ENCODE data around the gene ZFAND4. TPM values are rescaled to one million over a fixed set of nuclear protein-coding genes. Genes with fewer than 3 reads are reported as not detected.

The ZFAND4 gene
- total and polyA plus RNA-seq, 8 donors, result 11.9 to 15.8 (median 13.9) TPM

DNA sequence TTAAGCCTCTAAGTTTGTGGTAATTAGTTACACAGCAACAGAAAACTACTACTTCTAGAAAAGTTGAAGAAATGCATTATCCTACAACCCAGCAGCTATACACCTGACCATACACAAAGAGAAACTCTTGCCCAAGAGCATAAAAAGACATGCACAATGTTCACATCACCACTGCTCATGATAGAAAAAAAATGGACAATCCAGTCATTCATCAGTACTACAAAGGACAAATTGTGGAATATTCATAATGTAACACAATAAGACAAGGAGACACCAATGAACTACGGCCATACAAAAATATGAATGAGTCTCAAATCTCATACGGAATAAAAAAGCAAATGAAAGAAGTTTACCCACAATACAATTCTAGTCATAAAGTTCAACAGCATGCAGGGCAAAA lies 87.4 kb downstream of the ZFAND4 start:
- H3K27me3 ChIP-seq, result no peaks in the 10 kb centered on the region

DNA sequence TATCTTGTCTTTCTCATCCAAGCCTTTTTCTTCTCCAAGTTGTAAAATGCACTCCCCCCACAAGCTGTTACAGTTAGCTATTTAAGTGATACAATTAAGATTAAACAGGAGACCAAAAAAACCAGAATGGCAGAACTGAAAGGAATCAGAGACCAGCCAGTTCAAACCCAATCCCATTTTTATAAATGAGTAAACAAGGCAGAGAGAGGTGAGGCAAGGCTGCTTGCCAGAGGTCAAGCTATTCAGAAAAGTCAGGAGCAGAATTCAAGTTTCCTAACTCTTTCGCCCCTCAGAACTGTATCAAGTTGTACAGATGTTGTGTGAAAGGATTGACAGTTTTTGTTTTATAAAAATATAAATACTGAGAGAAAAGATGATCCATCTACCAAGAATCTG lies 90.2 kb downstream of the ZFAND4 start:
- ATAC-seq, result no peak
- H3K9me3 ChIP-seq, result peaks cover 0 to 5% of the 10 kb centered on the region in 2 donors
- H3K27me3 ChIP-seq, result no peaks in the 10 kb centered on the region
- H3K36me3 ChIP-seq, result no peaks in the 10 kb centered on the region
- no peak for TF ChIP-seq CTCF (IDR thresholded peaks at IDR 0.05)
- no peak for DNase-seq
- intact Hi-C loops (cut with DNase I), result no loop called here
- no peak overlapping the region for H3K27ac ChIP-seq
- H3K4me1 ChIP-seq, result peaks cover 0 to 13% of the 10 kb centered on the region in 2 donors
- no peak overlapping the region for H3K4me3 ChIP-seq

More for the DNA sequence above, 87.4 kb downstream of the ZFAND4 start:
- no peak overlapping the region for H3K4me3 ChIP-seq
- H3K9me3 ChIP-seq, result peaks cover 0 to 5% of the 10 kb centered on the region in 2 donors
- peaks cover 0 to 7% of the 10 kb centered on the region in 2 donors for H3K4me1 ChIP-seq
- no peak for TF ChIP-seq CTCF (IDR thresholded peaks at IDR 0.05)
- H3K36me3 ChIP-seq, result peaks cover 0 to 3% of the 10 kb centered on the region in 2 donors
- H3K27ac ChIP-seq, result no peak overlapping the region
- ATAC-seq, result no peak
- intact Hi-C loops (cut with DNase I), result no loop called here
- no peak for DNase-seq

GRCh38 chr10:45581582-45582385 lies 90.8 kb downstream of the ZFAND4 start:
- intact Hi-C loops (cut with DNase I), result no loop called here
- no peak overlapping the region for H3K4me3 ChIP-seq
- no peaks in the 10 kb centered on the region for H3K36me3 ChIP-seq
- H3K9me3 ChIP-seq, result peaks cover 0 to 5% of the 10 kb centered on the region in 2 donors
- H3K27ac ChIP-seq, result no peak overlapping the region
- peaks cover 0 to 13% of the 10 kb centered on the region in 2 donors for H3K4me1 ChIP-seq
- no peak for TF ChIP-seq CTCF (IDR thresholded peaks at IDR 0.05)
- H3K27me3 ChIP-seq, result no peaks in the 10 kb centered on the region
- peak; percentile 61 for ATAC-seq
- DNase-seq, result no peak

GRCh38 chr10:45581216-45581549 lies 91.4 kb downstream of the ZFAND4 start:
- Histone ChIP-seq H3K27me3 (no peaks in the 10 kb centered on the region), H3K9me3 (peaks cover 0 to 5% of the 10 kb centered on the region in 2 donors), H3K27ac (peak overlapping the region in 1 of 2 donors; percentile 58), H3K4me3 (no peak overlapping the region), H3K4me1 (peaks cover 0 to 13% of the 10 kb centered on the region in 2 donors), H3K36me3 (no peaks in the 10 kb centered on the region)
- intact Hi-C loops (cut with DNase I), result no loop called here
- TF ChIP-seq CTCF (IDR thresholded peaks at IDR 0.05), result no peak
- DNase-seq, result no peak
- peak; percentile 62 for ATAC-seq

DNA sequence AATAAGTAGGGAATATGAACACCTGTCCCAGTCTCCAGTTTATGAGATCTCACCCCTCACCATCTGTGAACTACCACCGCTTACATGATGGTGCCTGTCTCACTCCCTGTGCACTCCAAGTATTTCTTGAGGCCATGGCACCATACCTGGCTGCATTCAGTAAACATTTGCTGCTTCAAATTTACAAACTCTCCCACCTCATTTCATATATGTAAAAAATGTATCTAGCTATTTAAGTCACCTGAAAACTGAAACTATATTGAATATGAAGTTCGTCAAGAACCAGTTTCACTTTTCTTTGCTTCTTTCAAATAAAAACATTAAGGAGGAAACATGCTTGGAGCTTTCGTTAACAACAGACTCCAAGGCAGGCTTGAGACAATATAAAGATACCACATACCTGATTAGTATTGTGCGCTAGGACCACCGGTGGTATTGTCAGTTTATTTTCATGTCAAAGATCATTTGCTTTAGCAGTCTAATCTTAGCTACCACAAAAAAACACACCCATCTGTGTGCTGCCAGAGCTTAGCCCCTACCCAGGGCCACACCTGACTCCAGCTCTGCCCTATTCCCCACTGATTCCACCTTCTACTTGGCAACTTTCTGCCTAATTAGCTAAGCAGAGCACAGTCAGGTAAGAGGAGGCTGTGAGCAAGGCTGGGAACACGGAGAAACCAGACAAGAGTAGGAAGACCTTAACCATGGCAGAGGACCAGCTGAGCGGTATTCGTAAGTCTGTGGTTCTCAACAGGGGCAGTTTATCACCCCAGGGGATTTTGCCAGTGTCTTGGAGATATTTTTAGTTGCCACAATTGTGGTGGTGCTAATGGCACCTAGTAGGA lies 92.0 kb downstream of the ZFAND4 start:
- no peak for TF ChIP-seq CTCF (IDR thresholded peaks at IDR 0.05)
- Histone ChIP-seq H3K4me3 (peak overlapping the region in 1 of 2 donors; percentile 21), H3K4me1 (peaks cover 0 to 13% of the 10 kb centered on the region in 2 donors), H3K27ac (peak overlapping the region in 1 of 2 donors; percentile 58), H3K27me3 (no peaks in the 10 kb centered on the region), H3K36me3 (no peaks in the 10 kb centered on the region), H3K9me3 (peaks cover 0 to 5% of the 10 kb centered on the region in 2 donors)
- ATAC-seq (peak; percentile 58), DNase-seq (no peak)
- intact Hi-C loops (cut with DNase I), result no loop called here
